HG02885 (cell line): Measurements from ENCODE around the gene ARPC1B.

ENCODE experiments used
- ATAC-seq: cut with Tn5 transposase; IDR thresholded peaks from one replicate; pipeline ENCODE4 v1.9.1; 2021; ENCODE audit warnings: mild to moderate bottlenecking; ENCODE audit not compliant: unreplicated experiment, poor library complexity

The ARPC1B gene

DNA sequence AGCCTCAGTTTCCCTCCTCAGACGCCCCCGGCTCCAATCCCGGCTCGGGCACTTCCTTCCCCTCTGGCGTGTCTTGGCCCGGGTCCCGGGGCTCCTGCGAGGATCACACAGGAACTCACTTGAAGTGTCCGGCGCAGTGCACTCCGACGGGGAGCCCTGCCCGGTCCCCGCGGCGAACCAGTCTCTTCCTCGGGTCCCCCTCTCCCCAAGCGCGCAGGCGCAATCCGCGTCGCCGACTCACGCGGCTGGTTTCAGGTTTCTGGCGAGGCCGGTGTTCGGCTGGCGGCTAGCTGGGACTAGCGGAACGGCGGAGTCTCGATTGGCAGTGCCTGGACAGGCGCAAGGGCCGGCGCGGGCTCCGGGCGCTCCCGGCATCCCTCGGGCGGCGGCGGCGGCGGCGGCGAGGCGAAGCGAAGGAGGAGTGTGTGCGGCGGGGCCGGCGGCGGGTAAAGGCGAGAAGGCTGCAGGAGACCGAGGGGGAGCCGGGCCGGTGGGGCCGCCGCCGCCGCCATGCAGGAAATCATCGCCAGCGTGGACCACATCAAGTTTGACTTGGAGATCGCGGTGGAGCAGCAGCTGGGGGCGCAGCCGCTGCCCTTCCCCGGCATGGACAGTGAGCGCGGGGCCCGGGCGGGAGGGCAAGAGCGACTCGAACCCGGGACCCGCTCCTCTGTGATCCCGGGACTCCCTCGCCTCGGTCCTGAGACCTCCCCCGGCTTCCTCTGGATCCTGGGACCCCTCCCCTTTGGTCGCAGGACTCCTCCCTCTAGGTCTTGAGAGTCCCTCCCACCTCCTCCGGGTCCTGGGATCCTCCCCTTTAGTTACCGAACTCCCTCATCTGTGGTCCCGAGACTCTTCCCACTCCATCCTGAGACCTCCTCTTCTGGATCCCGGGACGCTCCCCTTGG, 64.3 kb downstream of the ARPC1B start, which contains the start of the genes CPSF4 and PTCD1:
Gene CPSF4 (plus strand): TSS at position 371 of the 908 bp plus-strand sequence. CDS start 140 bp downstream, at position 511.
Gene PTCD1 (minus strand): TSS at position 226 of the 908 bp plus-strand sequence. CDS start 3,556 bp downstream, outside the sequence.
- peak; percentile 92 for ATAC-seq

DNA sequence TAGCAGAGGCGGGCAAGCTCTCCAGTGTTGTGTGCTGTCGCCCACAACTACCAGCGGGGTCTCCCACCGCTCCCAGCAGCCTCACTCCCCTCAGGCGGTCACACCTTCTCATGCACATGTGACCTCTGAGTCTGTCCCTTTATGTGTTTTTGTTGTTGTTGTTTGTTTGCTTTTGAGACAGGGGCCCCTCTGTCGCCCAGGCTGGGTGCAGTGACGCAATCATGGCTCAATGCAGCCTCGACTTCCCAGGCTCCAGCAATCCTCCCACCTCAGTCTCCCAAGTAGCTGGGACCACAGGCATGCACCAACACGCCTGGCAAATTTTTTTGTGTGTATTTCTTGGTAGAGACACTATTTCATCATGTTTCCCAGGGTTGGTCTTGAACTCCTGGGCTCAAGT, 65.7 kb downstream of the ARPC1B start:
- ATAC-seq = no peak
